ENCODE measurements around the gene CREM.

The CREM gene

GRCh38 chr10:35212856-35213255 lies 86.2 kb downstream of the CREM start:
- Histone ChIP-seq H3K36me3 (ENCODE audit: control insufficient read depth, insufficient read depth, low read length) (no peaks in the 10 kb centered on the region), H3K9ac (no peak overlapping the region), H3K79me2 (no peaks in the 10 kb centered on the region), H3K4me3 (ENCODE audit: low read depth, low read length) (no peak overlapping the region), H3K27ac (no peak overlapping the region), H3K4me1 (no peaks in the 10 kb centered on the region), H3K9me3 (ENCODE audit: control insufficient read depth, low read length) (no peaks in the 10 kb centered on the region), H3K27me3 (ENCODE audit: control insufficient read depth, insufficient read depth, low read length) (no peaks in the 10 kb centered on the region), H2AFZ (no peak overlapping the region), H3K4me2 (ENCODE audit: low read length) (no peak overlapping the region)
- TF ChIP-seq CTCF (IDR thresholded peaks at IDR 0.05): no peak

DNA sequence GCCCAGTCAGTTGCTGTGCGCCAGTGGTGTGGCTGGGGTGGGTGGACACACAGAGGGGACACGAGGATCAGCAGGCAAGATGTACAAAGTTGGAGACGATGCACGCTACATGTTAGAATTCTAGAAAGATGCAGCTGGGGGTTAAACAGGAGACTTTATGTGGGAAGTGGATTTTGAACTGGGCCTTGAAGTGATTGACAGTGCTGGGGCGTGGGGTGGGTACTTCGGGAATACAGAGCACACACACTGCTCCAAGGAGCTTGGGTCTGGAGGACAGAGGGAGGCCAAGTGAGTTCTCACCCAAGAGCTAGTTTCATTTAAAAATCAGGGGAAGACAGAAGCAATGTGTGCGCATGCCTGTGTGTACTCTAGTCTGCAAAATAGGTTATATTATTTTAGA lies 87.1 kb downstream of the CREM start:
- Histone ChIP-seq H3K4me1 (no peaks in the 10 kb centered on the region), H3K36me3 (ENCODE audit: control insufficient read depth, insufficient read depth, low read length) (no peaks in the 10 kb centered on the region), H3K9ac (no peak overlapping the region), H2AFZ (no peak overlapping the region), H3K79me2 (no peaks in the 10 kb centered on the region), H3K9me3 (ENCODE audit: control insufficient read depth, low read length) (no peaks in the 10 kb centered on the region), H3K27ac (no peak overlapping the region), H3K4me3 (ENCODE audit: low read depth, low read length) (no peak overlapping the region), H3K4me2 (ENCODE audit: low read length) (no peak overlapping the region), H3K27me3 (ENCODE audit: control insufficient read depth, insufficient read depth, low read length) (no peaks in the 10 kb centered on the region)
- TF ChIP-seq CTCF (IDR thresholded peaks at IDR 0.05): no peak

GRCh38 chr10:35214607-35215020 lies 88.0 kb downstream of the CREM start:
- H3K36me3 ChIP-seq (ENCODE audit: control insufficient read depth, insufficient read depth, low read length): no peaks in the 10 kb centered on the region
- no peaks in the 10 kb centered on the region for H3K4me1 ChIP-seq
- TF ChIP-seq CTCF (IDR thresholded peaks at IDR 0.05): no peak
- H3K79me2 ChIP-seq: no peaks in the 10 kb centered on the region
- no peak overlapping the region for H3K4me3 ChIP-seq (ENCODE audit: low read depth, low read length)
- H2AFZ ChIP-seq: no peak overlapping the region
- no peaks in the 10 kb centered on the region for H3K9me3 ChIP-seq (ENCODE audit: control insufficient read depth, low read length)
- H3K4me2 ChIP-seq (ENCODE audit: low read length): no peak overlapping the region
- no peaks in the 10 kb centered on the region for H3K27me3 ChIP-seq (ENCODE audit: control insufficient read depth, insufficient read depth, low read length)
- no peak overlapping the region for H3K27ac ChIP-seq
- H3K9ac ChIP-seq: no peak overlapping the region

GRCh38 chr10:35215107-35215506 lies 88.5 kb downstream of the CREM start:
- no peak overlapping the region for H3K4me3 ChIP-seq (ENCODE audit: low read depth, low read length)
- no peak overlapping the region for H3K9ac ChIP-seq

More at GRCh38 chr10:35215107-35215506, 88.5 kb downstream of the CREM start:
- no peaks in the 10 kb centered on the region for H3K79me2 ChIP-seq
- no peaks in the 10 kb centered on the region for H3K9me3 ChIP-seq (ENCODE audit: control insufficient read depth, low read length)
- H3K27ac ChIP-seq: no peak overlapping the region
- no peaks in the 10 kb centered on the region for H3K4me1 ChIP-seq
- H3K27me3 ChIP-seq (ENCODE audit: control insufficient read depth, insufficient read depth, low read length): no peaks in the 10 kb centered on the region
- H3K4me2 ChIP-seq (ENCODE audit: low read length): no peak overlapping the region
- no peak overlapping the region for H2AFZ ChIP-seq
- no peaks in the 10 kb centered on the region for H3K36me3 ChIP-seq (ENCODE audit: control insufficient read depth, insufficient read depth, low read length)
- TF ChIP-seq CTCF (IDR thresholded peaks at IDR 0.05): no peak
